KOPT-K1 (cell line): ENCODE measurements around the gene ADPRHL1.

ENCODE experiments used
- H3K27ac ChIP-seq: fragments of 200-600 bp; sonication (generic); 2 replicates; pipeline ENCODE4 v1.5.1; 2016; ENCODE audit warnings: antibody characterized with exemption, mild to moderate bottlenecking, low read depth, low read length; ENCODE audit not compliant: poor library complexity, severe bottlenecking
- H3K36me3 ChIP-seq: fragments of 200-600 bp; sonication (generic); 2 replicates; pipeline ENCODE4 v1.5.1; 2017; ENCODE audit warnings: antibody characterized with exemption, mild to moderate bottlenecking, low read length, moderate library complexity; ENCODE audit not compliant: insufficient read depth
- H3K9me3 ChIP-seq: fragments of 200-600 bp; sonication (generic); 2 replicates; pipeline ENCODE4 v1.5.1; 2017; ENCODE audit warnings: antibody characterized with exemption, low read length, mild to moderate bottlenecking; ENCODE audit not compliant: insufficient read depth, poor library complexity, severe bottlenecking

The ADPRHL1 gene

GRCh38 chr13:113469582-113469981 is 16.3 kb upstream of the ADPRHL1 start:
- no peak overlapping the region for H3K27ac ChIP-seq
- peaks cover 82% of the 10 kb centered on the region for H3K36me3 ChIP-seq
- H3K9me3 ChIP-seq, result no peaks in the 10 kb centered on the region

GRCh38 chr13:113468472-113469201 is 15.3 kb upstream of the ADPRHL1 start:
- H3K36me3 ChIP-seq, result peaks cover 82% of the 10 kb centered on the region
- H3K9me3 ChIP-seq, result no peaks in the 10 kb centered on the region
- no peak overlapping the region for H3K27ac ChIP-seq

DNA sequence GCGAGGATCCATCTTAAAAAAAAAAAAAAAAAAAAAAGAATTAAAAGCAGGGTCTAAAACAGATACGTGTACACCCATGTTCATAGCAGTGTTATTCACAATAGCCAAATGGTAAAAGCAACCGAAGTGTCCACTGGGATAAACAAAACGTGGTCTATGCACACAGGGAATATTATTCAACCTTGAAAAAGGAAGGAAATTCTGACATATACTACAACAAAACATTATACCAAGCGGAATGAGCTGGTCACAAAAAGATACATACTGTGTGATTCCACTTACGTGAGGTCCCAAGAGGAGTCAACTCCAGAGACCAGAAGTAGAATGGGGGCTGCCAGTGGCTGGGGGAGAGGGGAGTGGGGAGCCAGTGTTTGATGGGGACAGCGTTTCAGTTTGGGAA is 14.7 kb upstream of the ADPRHL1 start:
- Histone ChIP-seq H3K27ac (no peak overlapping the region), H3K9me3 (no peaks in the 10 kb centered on the region), H3K36me3 (peaks cover 82% of the 10 kb centered on the region)

DNA sequence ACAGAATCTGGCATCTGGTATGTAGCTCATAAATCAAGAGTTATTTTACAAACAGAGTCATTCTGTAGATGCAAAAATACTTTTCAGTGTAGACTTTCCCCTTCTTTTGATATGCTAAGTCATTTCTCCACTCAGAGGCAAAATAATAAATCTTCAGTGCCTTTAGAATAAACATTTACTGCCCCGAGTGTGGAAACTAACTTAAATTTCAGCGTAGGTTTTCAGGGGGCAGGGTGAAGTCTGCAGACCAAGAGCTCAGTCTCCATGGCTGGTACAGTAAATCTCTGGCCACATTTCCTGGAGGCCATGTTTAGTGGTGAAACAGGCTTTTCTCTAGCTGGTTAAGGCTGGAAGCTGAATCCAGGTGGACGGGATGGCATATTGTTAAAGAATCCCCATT is 13.1 kb upstream of the ADPRHL1 start:
- no peak overlapping the region for H3K27ac ChIP-seq
- peaks cover 72% of the 10 kb centered on the region for H3K36me3 ChIP-seq
- H3K9me3 ChIP-seq, result no peaks in the 10 kb centered on the region

GRCh38 chr13:113465300-113465699 is 12.0 kb upstream of the ADPRHL1 start:
- H3K36me3 ChIP-seq, result peaks cover 79% of the 10 kb centered on the region
- no peak overlapping the region for H3K27ac ChIP-seq
- H3K9me3 ChIP-seq, result no peaks in the 10 kb centered on the region

DNA sequence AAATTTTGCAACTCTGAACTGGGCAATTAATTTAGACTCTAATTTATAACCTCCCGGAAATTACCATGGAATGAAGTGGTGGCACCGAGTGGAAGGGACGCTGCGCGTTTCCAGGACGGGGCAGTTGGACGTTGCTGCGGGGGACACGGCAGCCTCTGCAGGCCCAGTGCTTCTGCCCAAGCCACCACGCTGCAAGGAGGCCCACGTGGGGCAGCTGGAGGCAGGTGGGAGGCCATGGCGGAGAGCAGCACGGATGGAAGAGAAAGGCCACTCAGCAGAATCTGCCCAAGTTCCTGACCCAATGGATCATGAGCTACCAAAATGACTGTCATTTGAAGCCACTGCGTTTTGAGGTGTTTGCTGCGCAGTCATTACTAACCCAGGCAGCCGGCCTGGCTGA is 11.2 kb upstream of the ADPRHL1 start:
- Histone ChIP-seq H3K36me3 (peaks cover 80% of the 10 kb centered on the region), H3K27ac (no peak overlapping the region), H3K9me3 (no peaks in the 10 kb centered on the region)

DNA sequence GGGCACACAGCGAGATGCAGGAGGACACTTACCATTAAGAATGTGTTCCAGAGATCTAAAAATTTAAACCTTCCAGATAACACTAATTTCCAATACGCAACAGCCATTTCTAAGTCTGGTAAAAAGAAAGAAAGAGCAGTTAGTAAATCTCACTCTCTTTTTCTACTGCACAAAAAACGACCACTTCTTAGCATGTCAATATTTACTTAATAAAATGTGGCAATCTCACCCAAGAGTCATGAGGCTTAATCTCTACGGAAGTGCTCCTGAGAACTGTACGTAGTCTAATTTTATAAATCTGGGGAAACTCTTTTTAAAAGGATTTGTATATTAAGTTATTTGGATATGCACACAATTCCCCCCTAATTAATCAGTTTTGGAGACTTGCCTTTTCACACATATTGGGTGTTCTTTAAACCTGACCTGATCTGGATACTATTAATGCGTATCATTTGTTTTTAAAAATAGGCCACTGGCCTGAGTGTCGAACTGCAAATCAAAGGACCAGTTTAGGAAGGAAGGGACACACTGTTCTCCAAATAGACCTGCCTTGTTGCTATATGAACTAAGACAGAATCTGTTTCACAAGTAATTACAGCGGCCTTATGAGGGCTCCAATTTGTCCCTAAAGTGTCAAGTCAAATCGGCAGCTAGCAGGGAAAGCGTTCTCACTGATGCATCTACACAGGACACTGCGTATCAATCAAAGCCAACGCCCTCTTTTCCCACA is 7.9 kb upstream of the ADPRHL1 start:
- Histone ChIP-seq H3K36me3 (peaks cover 80% of the 10 kb centered on the region), H3K9me3 (no peaks in the 10 kb centered on the region), H3K27ac (no peak overlapping the region)

DNA sequence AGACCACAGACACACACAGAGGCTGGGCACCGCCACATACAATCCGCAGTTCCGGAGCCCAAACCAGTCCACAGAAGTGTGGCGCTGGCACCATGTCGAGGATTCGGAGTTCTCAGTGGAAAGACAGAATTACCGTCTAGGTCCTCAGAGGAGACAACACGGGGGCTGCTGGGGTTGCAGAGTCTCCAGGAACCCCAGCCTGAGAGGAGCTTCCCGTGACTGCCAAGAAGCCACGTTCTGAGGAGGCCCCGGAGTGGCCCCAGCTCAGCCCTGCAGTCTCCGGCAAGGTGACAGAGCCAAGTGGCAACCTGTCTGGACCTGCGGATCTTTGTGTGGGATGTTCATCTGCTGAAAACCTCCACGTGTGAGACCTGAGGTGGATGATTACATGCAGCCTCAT is 7.3 kb upstream of the ADPRHL1 start:
- Histone ChIP-seq H3K36me3 (peaks cover 81% of the 10 kb centered on the region), H3K9me3 (no peaks in the 10 kb centered on the region), H3K27ac (no peak overlapping the region)

GRCh38 chr13:113460064-113460555 is 6.8 kb upstream of the ADPRHL1 start:
- Histone ChIP-seq H3K27ac (no peak overlapping the region), H3K36me3 (peaks cover 86% of the 10 kb centered on the region), H3K9me3 (no peaks in the 10 kb centered on the region)

DNA sequence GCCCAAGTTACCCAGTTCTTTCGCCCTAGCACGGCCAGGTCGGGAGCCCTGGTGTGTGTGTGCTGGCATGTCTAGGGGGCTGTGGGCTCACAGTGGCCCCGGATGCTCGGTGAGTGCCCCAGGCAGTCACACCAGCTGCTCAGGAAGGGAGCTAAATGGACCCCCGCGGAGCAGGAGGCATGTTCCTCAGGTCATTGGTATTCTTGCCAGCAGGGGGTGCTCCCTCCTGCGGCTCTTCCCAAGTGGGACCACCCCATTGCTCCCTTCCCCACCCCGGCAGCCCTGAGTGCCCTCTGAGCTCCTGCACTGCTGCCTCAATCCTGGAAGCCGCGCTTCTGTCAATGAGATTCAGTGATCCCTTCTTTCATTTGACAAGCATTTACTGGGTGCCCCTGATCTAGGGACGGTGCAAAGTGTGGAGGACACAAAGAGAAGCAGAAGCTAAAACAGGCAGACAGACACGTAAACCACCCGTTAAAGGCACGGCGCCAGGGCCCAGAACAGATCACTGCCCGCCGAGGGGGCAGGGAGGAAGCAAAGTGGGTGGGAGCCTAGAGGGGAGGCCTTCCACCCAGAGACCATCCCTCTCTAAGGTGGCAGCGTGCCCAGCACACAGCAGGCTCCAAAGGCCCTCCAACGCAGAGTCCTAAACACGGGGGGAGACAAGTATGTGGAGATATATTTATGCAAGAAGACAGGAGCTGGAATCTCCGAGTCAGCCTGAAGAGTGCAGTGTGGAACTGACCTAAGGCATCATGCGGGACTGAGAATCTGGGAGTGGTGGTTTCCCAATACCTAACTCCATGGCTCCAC is 5.2 kb upstream of the ADPRHL1 start:
- Histone ChIP-seq H3K36me3 (peaks cover 88% of the 10 kb centered on the region), H3K27ac (no peak overlapping the region), H3K9me3 (no peaks in the 10 kb centered on the region)

DNA sequence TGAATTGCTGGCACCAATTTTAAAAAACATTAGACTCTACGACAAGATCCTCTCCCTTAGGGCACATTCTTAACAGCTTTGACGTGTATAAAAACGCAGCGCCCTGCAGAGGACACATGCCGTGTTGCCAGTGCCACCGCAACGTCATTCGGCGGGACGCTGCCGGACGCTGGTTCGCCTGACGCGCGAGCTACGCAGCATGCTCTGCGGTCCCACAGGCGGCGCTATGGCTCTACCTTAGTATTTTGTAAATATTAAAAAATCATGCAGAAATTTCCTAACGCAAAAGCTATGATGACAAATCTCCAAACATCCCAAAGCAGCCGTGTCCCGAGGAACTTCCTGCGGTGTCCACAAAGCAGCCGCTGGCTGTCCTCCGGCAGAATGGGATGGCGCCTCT is 4.2 kb upstream of the ADPRHL1 start:
- H3K27ac ChIP-seq, result no peak overlapping the region
- H3K36me3 ChIP-seq, result peaks cover 89% of the 10 kb centered on the region
- no peaks in the 10 kb centered on the region for H3K9me3 ChIP-seq

GRCh38 chr13:113456116-113456702 is 2.9 kb upstream of the ADPRHL1 start:
- Histone ChIP-seq H3K36me3 (peaks cover 86% of the 10 kb centered on the region), H3K27ac (no peak overlapping the region), H3K9me3 (no peaks in the 10 kb centered on the region)

DNA sequence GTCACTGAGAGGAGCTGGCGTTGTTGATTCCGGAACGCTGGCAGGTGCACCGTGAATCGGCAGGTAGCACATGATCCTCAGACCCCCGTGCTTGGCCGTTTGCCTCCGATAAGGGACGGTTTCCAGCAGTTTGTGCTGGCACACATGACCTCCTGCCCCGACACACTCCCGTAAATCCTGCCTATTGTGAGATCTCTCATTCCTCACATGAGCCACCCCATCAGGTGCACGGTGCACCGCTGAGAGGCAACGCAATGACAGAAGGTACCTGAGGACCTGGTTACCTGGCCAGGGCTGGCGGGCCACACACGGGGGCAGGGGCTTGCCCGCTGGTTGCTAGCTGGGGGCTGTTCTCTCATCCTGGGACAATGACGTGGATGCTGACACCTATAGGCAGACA is 2.1 kb upstream of the ADPRHL1 start:
- Histone ChIP-seq H3K9me3 (no peaks in the 10 kb centered on the region), H3K36me3 (peaks cover 78% of the 10 kb centered on the region)

GRCh38 chr13:113454936-113455335 is 1.6 kb upstream of the ADPRHL1 start:
- Histone ChIP-seq H3K9me3 (no peaks in the 10 kb centered on the region), H3K36me3 (peaks cover 74% of the 10 kb centered on the region), H3K27ac (no peak overlapping the region)

More for the DNA sequence above, 2.1 kb upstream of the ADPRHL1 start:
- no peak overlapping the region for H3K27ac ChIP-seq

DNA sequence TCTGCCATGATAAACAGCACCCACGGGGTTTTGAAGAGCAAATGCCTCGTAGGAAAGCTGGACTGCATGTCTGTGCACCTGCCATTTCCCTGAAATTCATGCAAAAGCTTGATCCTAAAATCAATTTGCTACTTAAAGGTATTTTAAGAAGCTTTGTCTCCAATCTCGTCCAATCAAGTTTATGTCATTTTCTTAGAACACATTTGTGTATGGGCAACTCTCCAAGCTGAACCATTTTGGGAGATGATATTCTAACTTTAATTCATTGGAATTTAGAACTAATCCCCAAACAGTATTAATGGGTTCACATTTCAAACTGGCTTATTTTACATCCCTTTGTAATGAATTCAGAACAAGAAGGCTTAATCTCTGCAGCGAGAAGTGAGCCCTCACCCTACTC is 822 bp downstream of the ADPRHL1 start:
- Histone ChIP-seq H3K9me3 (no peaks in the 10 kb centered on the region), H3K27ac (no peak overlapping the region), H3K36me3 (peaks cover 49% of the 10 kb centered on the region)
